HCT116 (cell line): ENCODE data around the gene FRY.

Experiments
- ATF3 ChIP-seq: IDR thresholded peaks from 2 replicates; pipeline ENCODE4 v1.6.1; 2012
- CTCF ChIP-seq, 3 experiments: fragments of 200-600 bp in 1 of 3; sonication (generic) in 1 of 3; IDR thresholded peaks in 2 of 3; conservative IDR thresholded peaks in 1 of 3; 2 replicates each; pipeline ENCODE4 v1.5.1; 2012 to 2017; ENCODE audit warnings: low read depth in 2 of 3, low read length in 2 of 3, antibody characterized with exemption in 1 of 3, borderline replicate concordance in 1 of 3, control low read depth in 1 of 3, mild to moderate bottlenecking in 1 of 3, mixed read lengths in 1 of 3, mixed run types in 1 of 3, moderate library complexity in 1 of 3; ENCODE audit not compliant: insufficient read depth in 1 of 3
- EZH2 ChIP-seq: fragments of 200-600 bp; sonication (generic); IDR thresholded peaks from 2 replicates; pipeline ENCODE4 v1.6.1; 2017; ENCODE audit warnings: antibody characterized with exemption, mixed run types
- POLR2A ChIP-seq: IDR thresholded peaks from 2 replicates; pipeline ENCODE4 v1.7.0; 2011; ENCODE audit warnings: borderline replicate concordance; ENCODE audit not compliant: insufficient read depth, insufficient read length; ENCODE audit errors: extremely low read depth
- POLR2AphosphoS5 ChIP-seq: IDR thresholded peaks from 2 replicates; pipeline ENCODE4 v1.6.1; 2011; ENCODE audit warnings: mild to moderate bottlenecking, low read depth, low read length, moderate library complexity
- RAD21 ChIP-seq: IDR thresholded peaks from 2 replicates; pipeline ENCODE4 v1.6.1; 2012; ENCODE audit warnings: low read depth, mild to moderate bottlenecking
- REST ChIP-seq: IDR thresholded peaks from 2 replicates; pipeline ENCODE4 v1.6.1; 2012; ENCODE audit warnings: low read depth
- SIN3A ChIP-seq: IDR thresholded peaks from 2 replicates; pipeline ENCODE4 v1.6.1; 2012; ENCODE audit warnings: low read depth
- SRF ChIP-seq: IDR thresholded peaks from 2 replicates; pipeline ENCODE4 v1.6.1; 2012; ENCODE audit warnings: low read depth
- ZNF274 ChIP-seq: fragments of 200-500 bp; sonication (Bioruptor generic); IDR thresholded peaks from 2 replicates; pipeline ENCODE4 v1.6.1; 2014; ENCODE audit warnings: mild to moderate bottlenecking, low read depth, low read length, inconsistent platforms

- TF ChIP-seq RAD21 (no peak), POLR2AphosphoS5 (no peak), SIN3A (no peak), SRF (no peak), POLR2A (no peak), CTCF (IDR thresholded peaks at IDR 0.05 in 2 of 3, conservative IDR thresholded peaks at IDR 0.05 in 1 of 3; ENCODE audit: borderline replicate concordance in 1 of 3, insufficient read depth in 1 of 3, low read depth in 2 of 3, low read length in 2 of 3) (no peak), REST (no peak), ZNF274 (no peak), ATF3 (no peak), EZH2 (no peak)
Observed at GRCh38 chr13:32047088-32047487, 15.5 kb downstream of the FRY start.
